Uterus (tissue), 2 donors: Measurements from ENCODE around the gene SETBP1.

Experiments
- CTCF ChIP-seq, 4 experiments: fragments of 200-600 bp in 2 of 4; fragments of 450-650 bp in 2 of 4; sonication (generic) in 2 of 4; IDR thresholded peaks; one replicate each; pipeline ENCODE4 v1.5.1; 2016 to 2019; ENCODE audit warnings: antibody characterized with exemption in 4 of 4, mild to moderate bottlenecking in 2 of 4, moderate library complexity in 1 of 4
- POLR2A ChIP-seq, 2 donors: fragments of 450-650 bp; IDR thresholded peaks; one replicate each; pipeline ENCODE4 v1.6.1; 2016; ENCODE audit warnings: antibody characterized with exemption in 2 of 2, mild to moderate bottlenecking in 1 of 2, moderate library complexity in 1 of 2

- TF ChIP-seq CTCF (IDR thresholded peaks at IDR 0.05), result no peak
- TF ChIP-seq POLR2A (IDR thresholded peaks at IDR 0.05), result no peak
Measured at GRCh38 chr18:44819944-44820510, 139.3 kb downstream of the SETBP1 start.
